Hepatic stellate cell (primary cell): Measurements from ENCODE around the gene PDZRN3.

Experiments used
- DNase-seq: peaks from one replicate; pipeline ENCODE4 v3.0.0; 2011; ENCODE audit warnings: low spot score

PDZRN3 gene

GRCh38 chr3:73415118-73415517, 209.6 kb downstream of the PDZRN3 start:
- DNase-seq: no peak

DNA sequence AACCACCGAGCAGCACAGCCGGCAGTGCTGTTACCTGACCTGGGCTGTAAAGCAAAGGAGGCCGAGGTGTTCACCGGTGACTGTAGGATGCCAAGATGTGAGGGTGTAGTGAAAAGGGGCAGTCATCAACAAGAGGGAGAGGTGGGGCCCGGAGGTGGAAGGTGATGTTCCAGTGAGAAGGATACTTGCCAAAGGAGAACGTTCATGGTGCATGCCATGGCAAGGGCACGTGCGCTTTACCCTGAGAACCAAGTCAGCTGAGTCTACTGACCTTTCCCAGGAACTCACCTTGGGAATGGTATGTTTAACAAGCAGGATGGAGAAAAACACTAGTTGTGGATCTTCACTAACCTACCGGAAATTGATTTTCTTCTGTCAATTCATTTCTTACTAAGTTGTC, 211.1 kb downstream of the PDZRN3 start:
- no peak for DNase-seq

GRCh38 chr3:73411993-73412392, 212.7 kb downstream of the PDZRN3 start:
- DNase-seq: no peak

GRCh38 chr3:73411545-73411944, 213.2 kb downstream of the PDZRN3 start:
- DNase-seq: no peak

DNA sequence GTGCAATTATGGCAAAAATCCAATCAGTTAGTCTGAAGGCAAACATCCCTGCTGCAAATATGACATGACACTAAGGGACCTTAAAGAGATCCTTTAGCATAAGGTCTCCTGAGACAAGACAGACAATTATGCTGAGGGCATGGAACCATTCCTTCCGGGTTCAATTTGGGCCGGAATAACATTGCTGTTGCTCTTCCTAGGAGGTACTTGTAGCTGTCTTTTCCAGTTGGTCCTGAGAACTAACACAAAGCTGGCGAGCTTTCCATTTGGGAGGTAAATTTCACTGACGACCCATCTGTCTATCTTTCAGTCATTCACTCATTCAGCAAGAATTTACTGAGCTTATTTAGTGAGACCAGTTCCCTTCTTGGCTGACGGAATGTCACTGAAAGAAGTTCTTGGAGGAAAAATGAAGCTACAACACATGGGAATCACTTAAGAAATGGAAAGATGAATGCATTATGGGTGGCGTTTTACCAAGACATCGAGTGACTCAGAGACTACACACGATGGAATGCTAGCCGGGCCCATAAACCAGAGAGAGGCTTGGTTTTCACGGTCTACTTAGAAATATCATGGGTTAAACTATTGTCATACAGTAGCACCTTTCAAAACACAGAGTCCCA, 215.5 kb downstream of the PDZRN3 start:
- no peak for DNase-seq

DNA sequence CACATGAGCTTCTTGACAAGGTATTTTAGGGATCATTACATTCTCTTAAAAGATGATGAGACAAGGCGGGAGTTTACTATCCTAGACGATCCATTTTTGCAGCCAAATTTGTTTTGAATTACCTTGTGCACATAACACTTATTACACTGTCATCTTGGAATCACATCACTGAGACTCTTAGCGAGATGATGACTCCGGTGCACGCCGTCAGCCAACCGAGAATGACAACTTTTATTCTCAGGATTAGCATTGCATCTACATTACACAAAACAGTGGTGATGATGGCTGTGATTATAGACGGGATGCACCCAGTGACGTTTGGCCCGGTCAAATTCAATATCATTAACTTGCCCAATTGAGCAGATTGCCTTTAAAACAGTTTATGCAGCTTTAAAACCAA, 216.1 kb downstream of the PDZRN3 start:
- no peak for DNase-seq

GRCh38 chr3:73407577-73407976, 217.2 kb downstream of the PDZRN3 start:
- DNase-seq: no peak

DNA sequence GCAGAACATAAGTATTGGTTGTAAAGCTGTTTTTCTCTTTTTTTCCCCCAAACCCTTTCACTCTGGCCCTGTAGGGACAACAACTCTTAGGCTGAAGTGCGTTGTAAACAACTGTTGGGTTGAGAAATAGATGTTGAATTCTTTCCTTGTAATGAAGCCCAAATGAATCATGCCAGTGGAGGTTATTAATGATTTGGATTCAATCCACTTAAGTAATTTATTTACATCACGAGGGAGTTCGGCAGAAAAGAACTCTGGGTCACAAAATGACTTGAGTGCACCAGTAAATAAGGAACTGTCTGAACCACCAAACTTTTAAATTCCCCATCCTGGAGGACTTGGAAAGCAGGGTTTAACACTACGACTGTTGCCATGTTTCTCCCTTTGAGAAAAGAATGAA, 218.9 kb downstream of the PDZRN3 start:
- no peak for DNase-seq

DNA sequence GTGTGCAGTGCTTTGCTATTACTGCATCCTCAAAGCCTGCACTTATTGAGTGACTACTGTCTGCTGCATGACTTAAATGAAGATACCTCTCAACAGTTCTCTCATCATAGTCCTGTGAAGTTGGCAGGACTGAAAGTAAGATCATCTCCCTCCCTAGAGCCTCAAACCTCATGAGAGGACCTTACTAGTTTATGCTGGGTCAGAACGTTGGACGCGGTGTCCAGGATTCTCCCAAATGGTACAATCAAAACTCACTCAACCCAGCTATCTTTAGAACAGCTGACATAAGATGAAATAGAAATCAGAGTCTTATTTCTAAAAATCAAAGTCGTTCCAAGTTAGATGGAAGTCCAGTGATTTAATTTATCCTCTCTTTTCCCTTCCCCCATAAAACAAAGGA, 219.7 kb downstream of the PDZRN3 start:
- no peak for DNase-seq

- no peak for DNase-seq
These were observed 220.3 kb downstream of the PDZRN3 start for GRCh38 chr3:73404435-73404834.

GRCh38 chr3:73403444-73403843, 221.3 kb downstream of the PDZRN3 start:
- DNase-seq: no peak

DNA sequence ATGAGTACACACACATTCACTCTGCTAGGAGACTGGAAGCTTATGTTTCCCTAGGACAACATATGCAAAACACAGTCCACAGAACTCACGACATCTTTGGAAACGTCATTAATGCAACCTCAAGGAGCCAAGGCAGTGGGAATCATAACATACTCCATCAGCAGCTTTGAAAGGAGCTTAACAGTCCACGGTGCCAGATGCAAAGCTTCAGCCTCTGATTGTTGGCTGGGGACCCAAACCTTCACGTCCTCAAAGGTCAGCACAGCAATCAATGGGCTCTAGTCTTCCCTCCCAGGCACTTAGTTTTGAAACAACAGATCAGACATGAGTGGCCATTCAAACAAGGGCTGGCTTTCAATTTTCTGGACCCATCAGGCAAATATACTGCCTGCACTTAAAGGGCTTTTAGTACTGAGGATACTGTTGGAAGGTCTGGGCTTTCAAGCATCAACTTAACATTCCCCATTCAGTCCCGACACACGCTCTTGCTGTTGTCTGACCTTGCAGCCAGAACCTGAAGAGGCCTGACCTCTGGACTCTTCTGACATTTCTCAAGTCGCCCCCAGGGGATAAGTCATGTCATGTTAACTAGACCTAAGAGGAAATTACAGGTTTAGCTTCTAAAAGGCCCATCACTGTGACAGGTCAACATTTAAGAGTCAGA, 223.0 kb downstream of the PDZRN3 start:
- DNase-seq: no peak

DNA sequence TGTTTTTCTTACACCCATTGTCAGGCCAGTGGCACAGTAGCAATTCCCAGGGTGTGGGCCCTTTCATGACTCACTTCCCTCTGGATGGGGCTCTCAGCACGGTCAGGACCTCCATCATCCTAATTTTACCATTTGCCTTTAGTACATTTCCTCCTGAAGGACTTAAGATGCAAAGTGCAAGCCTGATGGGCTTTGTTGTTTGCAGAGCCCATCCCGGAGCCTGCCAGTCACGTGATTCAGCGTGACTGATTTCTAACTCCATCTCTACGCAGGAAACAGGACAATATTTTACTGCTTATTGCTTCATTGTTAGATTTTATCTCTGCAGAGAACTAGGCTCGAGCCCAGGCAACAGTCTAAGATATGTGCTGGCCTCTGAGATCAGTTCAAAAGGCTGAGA, 223.7 kb downstream of the PDZRN3 start:
- DNase-seq: no peak

- DNase-seq: no peak
These were observed 225.0 kb downstream of the PDZRN3 start for GRCh38 chr3:73399666-73400253.

GRCh38 chr3:73399106-73399505, 225.6 kb downstream of the PDZRN3 start:
- no peak for DNase-seq

DNA sequence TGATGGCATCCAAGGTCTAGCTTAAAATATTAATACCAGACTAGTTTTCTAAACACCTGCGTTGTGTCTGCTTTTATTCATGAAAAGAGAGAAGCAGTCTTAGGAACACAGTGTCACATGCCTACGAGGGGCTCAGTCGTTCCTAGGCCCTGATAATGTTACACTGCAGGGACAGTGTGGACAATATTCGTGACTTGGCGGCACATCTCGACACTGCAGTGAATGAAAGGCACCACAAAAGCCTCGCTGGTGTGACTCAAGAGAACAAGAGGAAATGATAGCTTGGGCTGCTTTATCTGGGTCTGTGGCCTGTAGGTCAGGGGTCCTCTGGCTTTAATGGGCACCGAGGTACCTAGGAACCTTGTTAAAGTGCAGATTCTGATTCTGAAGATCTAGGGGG, 226.7 kb downstream of the PDZRN3 start:
- no peak for DNase-seq

GRCh38 chr3:73394240-73394639, 230.5 kb downstream of the PDZRN3 start:
- DNase-seq: no peak

DNA sequence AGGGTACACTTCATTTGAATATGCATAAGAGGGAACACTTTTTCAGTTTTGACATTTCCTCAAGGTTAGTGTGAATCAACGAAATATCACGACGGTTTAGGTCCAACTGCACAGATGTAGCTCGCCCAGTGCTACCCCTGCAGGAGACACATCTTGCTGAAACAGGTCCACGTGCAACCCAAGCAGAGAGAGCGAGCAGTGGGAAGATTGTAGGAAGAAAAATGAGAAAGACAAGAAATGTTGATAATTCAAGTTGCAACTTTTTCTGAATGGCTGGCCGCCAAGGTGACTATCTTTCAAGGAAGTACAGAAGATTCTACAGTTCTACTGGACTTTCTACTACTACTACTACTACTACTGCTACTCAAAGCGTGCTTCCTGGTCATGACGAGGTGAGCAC, 231.7 kb downstream of the PDZRN3 start:
- DNase-seq: no peak

GRCh38 chr3:73391984-73392383, 232.8 kb downstream of the PDZRN3 start:
- no peak for DNase-seq

DNA sequence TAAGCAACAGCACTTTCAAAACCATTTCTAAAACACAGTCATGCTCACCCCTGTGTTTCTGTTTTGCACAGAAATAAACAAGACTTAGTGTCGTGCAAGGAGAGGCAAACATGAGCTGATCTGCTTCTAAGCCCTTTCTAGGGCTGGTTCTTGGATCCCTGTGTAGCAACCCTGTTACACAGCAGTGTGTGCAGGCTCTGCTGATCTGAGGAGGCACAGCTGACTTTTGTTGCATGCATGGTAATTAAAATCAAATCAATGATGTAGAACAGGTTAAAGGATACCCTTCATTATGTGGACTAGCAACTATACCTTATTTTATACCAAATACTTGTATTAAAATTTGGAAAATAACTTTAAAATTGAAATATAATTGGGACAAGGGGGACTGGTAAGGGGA, 234.8 kb downstream of the PDZRN3 start:
- DNase-seq: no peak

DNA sequence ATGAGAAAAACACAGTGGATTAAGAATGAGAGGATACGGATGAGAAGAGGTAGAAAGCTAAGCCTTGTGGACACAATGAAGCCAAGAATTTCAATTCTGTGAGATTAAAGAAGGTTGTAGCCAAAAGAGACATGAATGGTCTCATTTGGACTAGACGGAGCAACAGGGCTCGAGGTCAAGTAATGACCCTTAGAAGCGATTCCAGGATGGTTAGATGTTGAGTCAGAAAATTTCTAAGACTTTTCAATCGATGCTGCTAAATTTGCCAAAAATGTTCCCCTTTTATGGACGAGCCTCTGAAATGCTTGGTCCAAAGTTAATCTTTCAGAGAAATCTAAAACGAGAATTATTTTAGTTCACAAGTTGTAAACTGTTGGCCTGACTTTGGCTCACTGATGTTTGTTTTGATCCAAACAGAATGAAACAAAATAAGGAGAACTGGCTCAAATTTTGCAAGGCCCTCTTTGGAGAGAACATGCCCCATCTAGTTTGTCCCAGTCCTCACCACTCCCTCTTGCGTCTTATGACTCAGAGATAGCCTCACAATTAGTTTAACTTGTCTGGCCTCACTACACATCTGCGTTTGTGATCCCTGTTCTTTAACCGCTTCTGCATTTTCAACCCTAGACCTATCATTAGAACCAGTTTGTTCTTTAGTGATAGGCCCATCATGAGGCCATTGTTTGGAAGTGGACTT, 235.5 kb downstream of the PDZRN3 start:
- DNase-seq: no peak

DNA sequence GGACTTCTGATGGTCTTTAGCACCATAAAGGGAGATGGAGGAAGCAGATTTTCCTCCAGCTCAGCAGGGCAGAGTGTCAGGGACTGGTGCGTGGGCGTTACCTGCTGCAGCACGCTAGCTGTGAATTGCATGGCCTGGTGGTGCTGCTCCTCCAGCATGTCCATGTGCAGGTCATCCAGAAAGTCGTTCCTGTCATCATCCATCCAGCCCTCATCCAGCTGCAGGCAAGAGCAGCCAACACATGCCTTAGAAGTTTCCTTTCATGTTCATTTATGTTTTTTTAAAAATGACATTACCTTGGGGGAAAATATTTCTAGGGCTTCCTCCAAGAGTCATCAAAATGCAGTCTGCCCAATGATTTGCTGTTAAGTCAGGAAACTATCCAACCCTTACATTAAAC, 239.2 kb downstream of the PDZRN3 start:
- DNase-seq: no peak
